ENCODE results near the gene CYB5B. TPM values are rescaled to one million over a fixed set of nuclear protein-coding genes. Genes with fewer than 3 reads are reported as not detected.

The CYB5B gene
- total RNA-seq = 60.5 and 70.8 TPM in 2 replicates
- 116 and 136 TPM in 2 replicates for polyA plus RNA-seq

- H3K9me2 ChIP-seq (replicated peaks; ENCODE audit: insufficient read depth) = no peaks in the 10 kb centered on the region
- DNase-seq (ENCODE audit: low spot score) = peak; percentile 97
- H3K4me1 ChIP-seq (ENCODE audit: insufficient read depth) = no peaks in the 10 kb centered on the region
- TF ChIP-seq CTCF (IDR thresholded peaks at IDR 0.05; ENCODE audit: poor library complexity) = no peak
- no peak for TF ChIP-seq EZH2 (IDR thresholded peaks at IDR 0.05; ENCODE audit: borderline replicate concordance)
- TF ChIP-seq EZH2phosphoT487 (IDR thresholded peaks at IDR 0.05; ENCODE audit: low read depth, severe bottlenecking, unreplicated experiment) = no peak
- peak within 1 kb of the TSS; percentile 77 for H3K4me2 ChIP-seq
- peaks cover 45% of the 10 kb centered on the region for H3K79me2 ChIP-seq
- WGBS (ENCODE audit: low lambda C conversion rate, missing lambda C conversion rate) = 8% methylated on average over 40 of the region's 40 CpGs
- no peaks in the 10 kb centered on the region for H4K20me1 ChIP-seq (ENCODE audit: insufficient read depth, poor library complexity, severe bottlenecking)
- H3K4me3 ChIP-seq = peak within 1 kb of the TSS; percentile 50
- H3K9me3 ChIP-seq (ENCODE audit: low read depth) = no peaks in the 10 kb centered on the region
- H3K27me3 ChIP-seq = no peaks in the 10 kb centered on the region
- H2AFZ ChIP-seq = peak within 1 kb of the TSS; percentile 60
- no peaks in the 10 kb centered on the region for H3K36me3 ChIP-seq (replicated peaks; ENCODE audit: insufficient read depth, low read depth)
- peak within 1 kb of the TSS; percentile 79 for H3K27ac ChIP-seq
Observed at GRCh38 chr16:69424053-69424934, at the start of gene CYB5B. CYB5B (plus strand) TSS chr16:69424619; CDS start chr16:69424684, 65 bp downstream.

- H3K27me3 ChIP-seq = no peaks in the 10 kb centered on the region
- DNase-seq (ENCODE audit: low spot score) = no peak
- H3K4me3 ChIP-seq = no peak overlapping the region
- peaks cover 9% of the 10 kb centered on the region for H3K4me1 ChIP-seq (ENCODE audit: insufficient read depth)
- H2AFZ ChIP-seq = no peak overlapping the region
- H3K79me2 ChIP-seq = peaks cover 24% of the 10 kb centered on the region
- no peaks in the 10 kb centered on the region for H3K9me2 ChIP-seq (replicated peaks; ENCODE audit: insufficient read depth)
- H3K4me2 ChIP-seq = no peak overlapping the region
- H3K27ac ChIP-seq = no peak overlapping the region
- peaks cover 5% of the 10 kb centered on the region for H4K20me1 ChIP-seq (ENCODE audit: insufficient read depth, poor library complexity, severe bottlenecking)
- no peaks in the 10 kb centered on the region for H3K9me3 ChIP-seq (ENCODE audit: low read depth)
- WGBS (ENCODE audit: low lambda C conversion rate, missing lambda C conversion rate) = 97% methylated on average over 10 of the region's 10 CpGs
- no peaks in the 10 kb centered on the region for H3K36me3 ChIP-seq (replicated peaks; ENCODE audit: insufficient read depth, low read depth)
- TF ChIP-seq CTCF (IDR thresholded peaks at IDR 0.05; ENCODE audit: poor library complexity) = no peak
- TF ChIP-seq EZH2phosphoT487 (IDR thresholded peaks at IDR 0.05; ENCODE audit: low read depth, severe bottlenecking, unreplicated experiment) = no peak
- no peak for TF ChIP-seq EZH2 (IDR thresholded peaks at IDR 0.05; ENCODE audit: borderline replicate concordance)
Observed at GRCh38 chr16:69376393-69377059, 47.9 kb upstream of the CYB5B start.

- Histone ChIP-seq H3K36me3 (replicated peaks; ENCODE audit: insufficient read depth, low read depth) (no peaks in the 10 kb centered on the region), H3K79me2 (peaks cover 36% of the 10 kb centered on the region), H3K4me1 (ENCODE audit: insufficient read depth) (peaks cover 9% of the 10 kb centered on the region), H2AFZ (no peak overlapping the region), H3K4me2 (no peak overlapping the region), H3K4me3 (no peak overlapping the region), H3K27ac (no peak overlapping the region), H3K27me3 (no peaks in the 10 kb centered on the region), H3K9me3 (ENCODE audit: low read depth) (no peaks in the 10 kb centered on the region), H3K9me2 (replicated peaks; ENCODE audit: insufficient read depth) (no peaks in the 10 kb centered on the region), H4K20me1 (ENCODE audit: insufficient read depth, poor library complexity, severe bottlenecking) (peaks cover 5% of the 10 kb centered on the region)
- no peak for DNase-seq (ENCODE audit: low spot score)
- WGBS (ENCODE audit: low lambda C conversion rate, missing lambda C conversion rate) = 95% methylated on average over 1 of the region's 1 CpG
- TF ChIP-seq EZH2 (IDR thresholded peaks at IDR 0.05; ENCODE audit: borderline replicate concordance) (no peak), EZH2phosphoT487 (IDR thresholded peaks at IDR 0.05; ENCODE audit: low read depth, severe bottlenecking, unreplicated experiment) (no peak), CTCF (IDR thresholded peaks at IDR 0.05; ENCODE audit: poor library complexity) (no peak)
Observed at GRCh38 chr16:69378036-69378435, 46.4 kb upstream of the CYB5B start.
